Measurements from ENCODE around the gene ASPRV1.

The ASPRV1 gene

DNA sequence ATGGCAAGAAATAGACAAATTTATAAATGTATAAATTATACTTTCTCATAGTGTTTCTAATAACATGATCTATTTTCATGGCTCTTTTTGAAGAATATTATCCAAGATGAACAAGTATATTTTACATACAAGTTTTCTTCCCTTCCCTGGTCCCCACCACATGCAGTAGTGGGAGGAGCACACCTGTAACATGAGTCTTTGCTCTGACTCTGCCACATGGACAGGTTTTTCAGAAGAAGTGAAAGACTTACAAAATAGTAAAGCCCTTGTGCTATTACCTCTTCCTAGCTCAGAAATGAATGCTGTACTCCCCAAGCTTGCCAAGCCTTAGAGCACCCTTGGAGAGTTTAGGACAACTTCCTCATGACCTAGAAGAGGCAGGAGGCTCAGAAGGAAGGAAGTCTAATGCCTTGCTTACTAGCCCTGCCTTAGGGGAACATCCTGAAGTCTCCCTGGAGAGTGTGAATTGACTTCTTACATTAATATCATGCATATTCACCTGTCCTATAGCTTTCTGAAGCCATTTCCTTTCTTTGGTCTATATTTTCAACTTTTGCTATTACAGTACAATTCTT, 28.1 kb downstream of the ASPRV1 start:
- FAIRE-seq (no peak), DNase-seq (ENCODE audit: insufficient read length, low spot score) (no peak)

DNA sequence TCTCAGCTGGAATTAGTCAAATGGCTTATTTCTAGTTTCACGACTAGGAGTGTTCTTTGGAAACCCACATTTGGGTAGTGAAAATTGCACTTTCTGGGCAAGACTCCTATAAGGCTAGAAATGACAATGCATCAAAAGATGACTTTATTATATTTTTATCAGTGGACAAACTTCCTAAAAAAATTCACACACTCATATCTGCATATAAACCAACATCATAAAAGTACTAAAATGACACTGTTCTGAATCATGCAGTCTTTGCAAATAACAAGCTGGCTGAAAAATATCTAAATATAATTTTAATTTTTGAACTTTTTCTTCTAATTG, 28.9 kb downstream of the ASPRV1 start:
- FAIRE-seq = no peak
- TF ChIP-seq POLR2A (IDR thresholded peaks at IDR 0.05; ENCODE audit: low read depth, low read length) = no peak
- DNase-seq (ENCODE audit: insufficient read length, low spot score) = no peak

More for the DNA sequence above, 28.1 kb downstream of the ASPRV1 start:
- no peak for TF ChIP-seq POLR2A (IDR thresholded peaks at IDR 0.05; ENCODE audit: low read depth, low read length)

DNA sequence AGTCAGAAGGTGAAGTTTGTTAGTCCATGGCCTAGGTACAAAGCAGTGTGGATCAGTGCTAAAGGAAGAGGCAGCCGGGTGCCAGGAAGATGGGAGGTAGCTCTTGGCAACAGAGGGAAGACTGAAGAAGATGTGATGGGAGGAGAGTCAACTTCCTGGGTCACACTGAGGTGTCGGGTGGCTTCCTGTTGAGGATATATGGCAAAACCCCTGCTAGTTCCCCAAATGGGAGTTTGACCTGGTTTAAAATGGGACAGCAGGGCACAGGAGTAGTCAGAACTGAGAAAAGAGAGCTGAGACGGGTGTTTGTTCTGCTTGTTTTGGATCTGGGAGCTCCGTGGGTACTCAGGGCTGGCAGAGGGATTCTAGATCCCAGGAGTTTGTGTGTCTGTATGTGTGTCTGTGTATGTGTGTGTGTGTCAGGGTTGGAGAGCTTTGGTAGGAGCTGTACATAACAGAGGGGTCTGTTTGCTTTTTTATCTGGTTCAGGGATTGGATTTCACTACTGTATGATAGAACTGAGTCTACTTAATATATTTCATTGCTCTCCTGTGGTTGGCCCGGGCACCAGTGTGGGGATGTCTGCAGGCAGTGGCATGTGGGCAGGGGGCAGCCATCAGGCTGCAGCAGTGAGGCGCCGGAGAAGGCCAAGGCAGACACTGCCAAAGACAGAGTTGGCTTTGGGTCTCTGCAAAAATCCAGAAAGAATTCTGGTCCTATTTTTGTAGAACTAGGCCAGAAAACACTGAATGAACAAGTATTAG, 29.4 kb downstream of the ASPRV1 start:
- DNase-seq (ENCODE audit: insufficient read length, low spot score) = no peak
- no peak for FAIRE-seq
- no peak for TF ChIP-seq POLR2A (IDR thresholded peaks at IDR 0.05; ENCODE audit: low read depth, low read length)

DNA sequence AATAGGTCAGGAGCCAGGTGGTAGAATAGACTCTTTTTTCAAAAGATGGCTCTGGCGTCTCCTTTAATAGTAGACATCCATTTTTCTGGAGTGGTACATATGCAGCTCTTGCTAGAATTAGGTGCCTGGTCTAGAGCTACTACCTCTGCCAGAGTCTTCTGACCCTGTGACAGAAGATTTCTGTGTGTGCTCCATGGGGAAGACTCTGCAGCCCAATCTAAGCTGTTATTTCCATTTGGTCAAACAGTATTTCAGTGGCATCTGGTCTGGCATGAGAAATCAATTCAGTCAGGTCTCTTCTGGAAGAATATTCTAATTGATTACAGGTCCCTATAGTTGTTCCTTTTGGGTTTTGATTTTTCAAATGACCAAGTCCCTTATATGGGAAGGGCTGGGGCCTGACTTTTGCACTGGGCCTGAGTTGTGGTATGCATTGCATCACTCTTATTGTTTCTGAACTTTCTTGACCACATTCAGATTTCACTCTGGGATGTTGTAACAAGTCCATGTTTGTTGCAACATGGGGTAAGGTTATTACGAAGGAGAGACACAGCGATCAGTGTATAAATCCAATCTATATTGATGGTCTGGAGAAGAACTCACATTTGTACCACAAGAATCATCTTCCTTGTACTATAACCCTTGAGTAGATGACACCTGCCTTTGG, 34.4 kb downstream of the ASPRV1 start:
- no peak for TF ChIP-seq POLR2A (IDR thresholded peaks at IDR 0.05; ENCODE audit: low read depth, low read length)
- FAIRE-seq = peak; percentile 20
- DNase-seq (ENCODE audit: insufficient read length, low spot score) = no peak

DNA sequence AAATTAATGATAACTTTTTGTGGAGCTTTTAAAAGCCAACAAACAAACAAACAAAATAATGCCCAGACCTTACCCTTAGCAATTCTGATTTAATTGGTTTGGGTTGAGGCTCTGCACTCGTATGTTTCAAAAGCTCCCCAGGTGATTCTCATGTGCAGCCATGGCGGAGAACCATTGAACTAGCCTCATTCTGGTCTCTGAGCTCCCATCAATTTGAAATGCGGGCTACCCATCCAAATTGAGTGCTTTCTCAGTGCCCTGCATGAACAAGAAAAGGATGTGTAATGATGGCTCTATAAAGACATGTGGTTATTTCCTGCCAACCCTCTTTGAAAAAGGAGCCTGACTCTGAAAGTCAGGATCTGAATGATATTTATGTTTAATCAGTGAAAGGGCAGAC, 38.3 kb downstream of the ASPRV1 start:
- FAIRE-seq (no peak), DNase-seq (ENCODE audit: insufficient read length, low spot score) (no peak)
- TF ChIP-seq POLR2A (IDR thresholded peaks at IDR 0.05; ENCODE audit: low read depth, low read length) = no peak

- FAIRE-seq (no peak), DNase-seq (ENCODE audit: insufficient read length, low spot score) (no peak)
- TF ChIP-seq POLR2A (IDR thresholded peaks at IDR 0.05; ENCODE audit: low read depth, low read length) = no peak
These were observed 43.0 kb downstream of the ASPRV1 start for GRCh38 chr2:69918401-69918800.

GRCh38 chr2:69917852-69918251, 43.6 kb downstream of the ASPRV1 start:
- DNase-seq (ENCODE audit: insufficient read length, low spot score) = peak; percentile 50
- no peak for TF ChIP-seq POLR2A (IDR thresholded peaks at IDR 0.05; ENCODE audit: low read depth, low read length)
- peak; percentile 99 for FAIRE-seq

- DNase-seq (ENCODE audit: insufficient read length, low spot score) = no peak
- TF ChIP-seq POLR2A (IDR thresholded peaks at IDR 0.05; ENCODE audit: low read depth, low read length) = no peak
- peak; percentile 11 for FAIRE-seq
These were observed 45.3 kb downstream of the ASPRV1 start for GRCh38 chr2:69916106-69916505.

GRCh38 chr2:69914950-69915945, 46.2 kb downstream of the ASPRV1 start, which contains the start of gene MXD1:
Gene MXD1 (plus strand): TSS chr2:69915109. CDS start chr2:69915331, 222 bp downstream.
- TF ChIP-seq POLR2A (IDR thresholded peaks at IDR 0.05; ENCODE audit: low read depth, low read length) = peak; percentile 71; the same call in 1 of the 2 replicates
- DNase-seq (ENCODE audit: insufficient read length, low spot score) (peak; percentile 86), FAIRE-seq (no peak)

DNA sequence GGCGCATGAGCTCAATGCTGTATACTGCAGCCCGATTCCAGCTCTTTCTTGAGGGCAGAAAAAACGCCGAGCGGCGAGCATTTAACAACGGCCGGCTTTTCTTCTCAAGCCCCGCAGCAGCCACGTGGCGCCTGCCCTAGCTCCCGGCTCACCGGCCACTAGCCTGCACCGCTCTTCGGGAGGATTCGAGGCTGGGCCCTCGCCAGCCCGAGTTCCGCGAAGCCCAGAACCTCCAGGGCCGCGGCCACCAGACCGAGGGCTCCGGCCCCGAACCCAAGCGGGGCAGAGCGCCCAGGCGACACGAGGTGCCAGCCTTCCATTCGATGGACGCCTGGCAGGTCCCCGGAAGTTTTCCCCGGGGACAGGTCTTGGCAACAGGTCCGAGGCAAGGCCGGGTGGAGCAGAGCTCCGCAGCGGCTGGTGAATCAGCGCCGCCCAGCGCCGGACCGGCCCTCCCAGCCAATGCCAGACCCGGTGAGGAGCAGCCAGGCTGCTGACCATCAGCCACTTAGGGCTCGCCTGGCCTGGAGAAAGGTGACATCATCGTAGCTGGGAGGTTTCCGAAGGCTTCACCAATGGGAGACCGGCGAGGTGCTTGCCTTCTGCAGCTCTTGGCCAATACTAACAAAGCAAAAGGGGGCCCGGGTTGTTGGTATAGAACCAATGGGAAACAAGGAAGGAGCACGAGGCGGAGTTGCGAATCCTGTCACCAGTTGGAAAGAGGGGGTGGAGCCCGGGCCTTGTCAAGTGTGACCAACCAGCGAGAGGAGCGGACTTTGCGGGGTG, 47.1 kb downstream of the ASPRV1 start:
- DNase-seq (ENCODE audit: insufficient read length, low spot score) (peak; percentile 91), FAIRE-seq (peak; percentile 100)
- peak; percentile 64; the same call in 1 of the 2 replicates for TF ChIP-seq POLR2A (IDR thresholded peaks at IDR 0.05; ENCODE audit: low read depth, low read length)

DNA sequence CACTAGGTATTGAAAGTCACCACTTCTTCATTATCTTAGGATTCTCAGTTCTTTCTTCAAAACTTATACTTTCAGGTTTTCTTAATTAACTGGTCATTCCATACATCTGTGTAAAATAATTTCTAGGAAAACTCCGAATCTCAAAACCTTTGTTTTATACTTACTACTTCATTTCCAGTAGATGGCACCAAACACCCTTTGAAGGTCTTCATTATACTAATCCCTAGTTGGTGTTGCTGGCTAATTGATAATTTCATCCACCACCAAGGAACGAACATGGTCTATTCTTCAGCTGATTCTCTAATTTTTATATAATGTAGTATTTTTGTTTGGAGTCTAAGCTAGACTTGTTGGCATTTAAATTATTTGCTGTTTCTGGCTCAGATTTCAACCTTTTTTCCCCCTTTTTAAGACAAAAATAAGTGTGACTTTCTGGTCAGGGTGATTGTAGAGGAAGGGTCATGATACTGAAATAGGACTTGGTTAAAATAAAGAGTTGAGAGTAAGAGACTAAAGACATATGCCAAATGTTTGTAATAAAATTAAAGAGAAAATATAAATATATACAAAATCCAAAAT, 49.4 kb downstream of the ASPRV1 start:
- FAIRE-seq (peak; percentile 84), DNase-seq (ENCODE audit: insufficient read length, low spot score) (no peak)
- TF ChIP-seq POLR2A (IDR thresholded peaks at IDR 0.05; ENCODE audit: low read depth, low read length) = no peak

All from H54 (cell line).